Stimulated activated CD8-positive, alpha-beta memory T cell treated with anti-CD3 and anti-CD28 coated beads, Interleukin-12 subunit alpha, Interleukin-12 subunit beta, amount 100 ng/mL, for 24 hours (primary cell): ENCODE measurements around the gene PNMA8C.
"Not testable (repeated sequence)": the region's sequence is repeated elsewhere in the genome, so short reads cannot be mapped to it uniquely, and the experiment has no call there.

Experiments
- DNase-seq: peaks from one replicate; pipeline ENCODE4 v3.0.0-alpha.2; 2020; ENCODE audit errors: extremely low read depth

Gene PNMA8C

GRCh38 chr19:46447824-46448223, 19.1 kb upstream of the PNMA8C start:
- DNase-seq: no peak

- no peak for DNase-seq
These were observed 18.3 kb upstream of the PNMA8C start for GRCh38 chr19:46447006-46447405.

- DNase-seq: no peak
These were observed 17.3 kb upstream of the PNMA8C start for GRCh38 chr19:46446021-46446420.

- DNase-seq: no peak
These were observed 14.2 kb upstream of the PNMA8C start for GRCh38 chr19:46442808-46443450.

- DNase-seq: no peak
These were observed 13.1 kb upstream of the PNMA8C start for GRCh38 chr19:46441866-46442265.

- DNase-seq: not testable (repeated sequence)
These were observed 7.0 kb upstream of the PNMA8C start for GRCh38 chr19:46435689-46436088.

- no peak for DNase-seq
These were observed 6.3 kb upstream of the PNMA8C start for GRCh38 chr19:46435009-46435408.

- DNase-seq: not testable (repeated sequence)
These were observed 4.7 kb upstream of the PNMA8C start for GRCh38 chr19:46433470-46433869.

- no peak for DNase-seq
These were observed 3.1 kb upstream of the PNMA8C start for GRCh38 chr19:46431824-46432223.

- DNase-seq: no peak
These were observed 1.3 kb upstream of the PNMA8C start for GRCh38 chr19:46429999-46430398.

GRCh38 chr19:46427518-46428045, 1.2 kb downstream of the PNMA8C start:
- DNase-seq: no peak

GRCh38 chr19:46426506-46427162, 2.1 kb downstream of the PNMA8C start:
- DNase-seq: no peak

- no peak for DNase-seq
These were observed 2.7 kb downstream of the PNMA8C start for GRCh38 chr19:46426035-46426505.

- no peak for DNase-seq
These were observed 5.5 kb downstream of the PNMA8C start for GRCh38 chr19:46423188-46423587.

GRCh38 chr19:46422344-46422743, 6.4 kb downstream of the PNMA8C start:
- DNase-seq: no peak

GRCh38 chr19:46420056-46420455, 8.7 kb downstream of the PNMA8C start:
- DNase-seq: no peak

GRCh38 chr19:46415804-46416709, 12.7 kb downstream of the PNMA8C start:
- not testable (repeated sequence) for DNase-seq

- DNase-seq: not testable (repeated sequence)
These were observed 13.8 kb downstream of the PNMA8C start for GRCh38 chr19:46414899-46415298.

GRCh38 chr19:46413262-46414031, 15.3 kb downstream of the PNMA8C start, which contains the start of gene CCDC8:
CCDC8 (minus strand) TSS chr19:46413564; CDS start chr19:46412810, 754 bp downstream.
- no peak for DNase-seq

- DNase-seq: no peak
These were observed 16.0 kb downstream of the PNMA8C start for GRCh38 chr19:46412650-46413261.
